Lower lobe of right lung (tissue), 2 donors: Measurements from ENCODE around the gene PHLPP1. TPM values are rescaled to one million over a fixed set of nuclear protein-coding genes. Genes with fewer than 3 reads are reported as not detected.

ENCODE experiments used
- ATAC-seq, 2 donors: fragments of 200-7000 bp; cut with Tn5 transposase; one replicate each; pipeline ENCODE4 v1.9.1; 2020 to 2022; ENCODE audit warnings: mild to moderate bottlenecking in 2 of 2, moderate library complexity in 2 of 2
- DNase-seq: peaks from one replicate; pipeline ENCODE4 v3.0.0-alpha.2; 2020
- H3K27ac ChIP-seq: fragments of 200-600 bp; one replicate; pipeline ENCODE4 v1.8.0; 2022
- H3K27me3 ChIP-seq: fragments of 200-600 bp; one replicate; pipeline ENCODE4 v1.8.0; 2022; ENCODE audit warnings: low read depth
- H3K36me3 ChIP-seq: fragments of 200-600 bp; one replicate; pipeline ENCODE4 v1.8.0; 2022; ENCODE audit warnings: mild to moderate bottlenecking
- H3K4me1 ChIP-seq: fragments of 200-600 bp; one replicate; pipeline ENCODE4 v1.8.0; 2022
- H3K4me3 ChIP-seq: fragments of 200-600 bp; one replicate; pipeline ENCODE4 v1.8.0; 2022; ENCODE audit warnings: mild to moderate bottlenecking
- H3K9me3 ChIP-seq: fragments of 200-600 bp; one replicate; pipeline ENCODE4 v1.8.0; 2022
- intact Hi-C: fragments of 100-400 bp; cut with DNase I; formaldehyde crosslinking; loops from one replicate; pipeline ENCODE4 v1.11.0; 2022
- total RNA-seq: library from RNA; stranded (reverse); fragmentation: NEBNext Ultra II Directional; extraction: Animal tissue kit (Norgen Biotek cat#: 25700); gene quantifications from one replicate; pipeline ENCODE4 v1.2.1, GENCODE V29; 2021
- TF ChIP-seq, protein P1 (sequence below): fragments of 200-600 bp; IDR thresholded peaks from one replicate; pipeline ENCODE4 v1.8.0; 2022; ENCODE audit warnings: antibody characterized with exemption, mild to moderate bottlenecking
- donor health status: DM: no; HTN: yes; CAD: no; lungs with severe emphysema.

PHLPP1 gene
- total RNA-seq, 1 donor from 2014 or later = 12.6 TPM

DNA sequence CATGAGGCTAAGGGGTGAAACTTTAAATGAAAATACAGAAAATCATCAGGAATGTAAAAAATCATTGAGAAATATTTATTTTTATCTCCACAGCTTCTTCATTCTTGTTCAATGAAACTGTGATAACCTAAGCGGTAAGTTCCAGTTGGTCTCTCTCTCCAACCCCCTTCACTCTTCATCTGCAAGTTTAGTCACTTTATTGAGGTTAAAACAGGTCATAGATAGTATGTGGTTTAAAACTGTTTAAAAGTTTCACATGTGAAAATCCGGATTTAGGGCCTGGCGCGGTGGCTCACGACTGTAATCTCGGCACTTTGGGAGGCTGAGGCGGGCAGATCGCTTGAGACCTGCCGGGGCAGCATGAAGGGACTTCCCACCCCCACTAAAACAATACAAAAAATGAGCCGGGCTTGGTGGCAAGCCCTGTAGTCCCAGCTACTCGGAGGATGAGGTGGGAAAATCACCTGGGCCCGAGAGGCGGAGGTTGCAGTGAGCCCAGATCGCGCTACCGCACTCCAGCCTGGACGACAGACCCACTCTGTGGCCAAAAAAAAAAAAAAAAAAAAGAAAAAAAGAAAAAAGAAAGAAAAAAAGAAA lies 1.6 kb upstream of the PHLPP1 start:
- ATAC-seq = no peak
- no peaks in the 10 kb centered on the region for H3K36me3 ChIP-seq
- no peaks in the 10 kb centered on the region for H3K27me3 ChIP-seq
- H3K4me3 ChIP-seq = no peak overlapping the region
- intact Hi-C loops = loop anchor here (10.0 kb wide), 1 partner anchor 241 kb away; no protein-coding TSS in a partner anchor
- no peaks in the 10 kb centered on the region for H3K9me3 ChIP-seq
- TF ChIP-seq, protein P1, sequence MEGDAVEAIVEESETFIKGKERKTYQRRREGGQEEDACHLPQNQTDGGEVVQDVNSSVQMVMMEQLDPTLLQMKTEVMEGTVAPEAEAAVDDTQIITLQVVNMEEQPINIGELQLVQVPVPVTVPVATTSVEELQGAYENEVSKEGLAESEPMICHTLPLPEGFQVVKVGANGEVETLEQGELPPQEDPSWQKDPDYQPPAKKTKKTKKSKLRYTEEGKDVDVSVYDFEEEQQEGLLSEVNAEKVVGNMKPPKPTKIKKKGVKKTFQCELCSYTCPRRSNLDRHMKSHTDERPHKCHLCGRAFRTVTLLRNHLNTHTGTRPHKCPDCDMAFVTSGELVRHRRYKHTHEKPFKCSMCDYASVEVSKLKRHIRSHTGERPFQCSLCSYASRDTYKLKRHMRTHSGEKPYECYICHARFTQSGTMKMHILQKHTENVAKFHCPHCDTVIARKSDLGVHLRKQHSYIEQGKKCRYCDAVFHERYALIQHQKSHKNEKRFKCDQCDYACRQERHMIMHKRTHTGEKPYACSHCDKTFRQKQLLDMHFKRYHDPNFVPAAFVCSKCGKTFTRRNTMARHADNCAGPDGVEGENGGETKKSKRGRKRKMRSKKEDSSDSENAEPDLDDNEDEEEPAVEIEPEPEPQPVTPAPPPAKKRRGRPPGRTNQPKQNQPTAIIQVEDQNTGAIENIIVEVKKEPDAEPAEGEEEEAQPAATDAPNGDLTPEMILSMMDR = no peak
- peaks cover 28% of the 10 kb centered on the region for H3K4me1 ChIP-seq
- H3K27ac ChIP-seq = no peak overlapping the region
- DNase-seq = no peak

DNA sequence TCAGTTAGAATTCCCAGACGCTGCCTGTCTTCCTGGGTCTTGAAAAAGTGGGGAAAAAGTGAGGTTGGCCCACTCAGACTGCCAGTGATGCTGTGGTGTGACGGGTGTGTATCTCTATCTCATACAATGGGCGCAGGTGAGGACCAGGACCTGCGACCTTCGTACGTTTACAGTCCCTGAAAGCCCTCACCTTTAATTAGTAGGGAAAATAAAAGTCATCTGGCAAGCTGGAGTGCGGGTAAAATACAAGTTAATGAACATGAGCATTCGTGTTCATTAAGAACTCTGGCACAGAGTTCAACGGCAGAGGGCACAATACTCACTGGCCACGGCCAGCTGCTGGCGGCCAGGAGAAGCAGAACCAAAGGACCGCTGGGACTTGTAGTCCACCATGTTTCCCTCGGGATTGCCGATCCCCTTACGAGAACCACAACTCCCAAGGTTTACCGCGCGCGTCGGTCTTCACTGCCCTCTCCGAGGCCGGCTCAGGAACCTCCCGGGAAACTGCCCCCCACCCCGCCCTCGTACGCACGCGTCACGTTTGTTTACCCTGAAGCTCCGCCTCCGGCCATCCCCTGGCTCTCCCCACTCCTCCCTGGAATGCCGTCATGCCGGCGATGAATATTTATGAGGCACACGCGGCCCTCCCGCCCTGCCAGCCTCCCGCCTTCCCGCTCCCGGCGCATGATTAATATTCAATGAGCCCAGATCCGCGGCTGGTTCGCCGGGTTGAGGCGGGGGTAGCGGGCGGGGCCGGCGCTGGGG lies 488 bp upstream of the PHLPP1 start:
- H3K27me3 ChIP-seq = no peaks in the 10 kb centered on the region
- DNase-seq (peak; percentile 100), ATAC-seq (peak; percentile 97 to 99)
- H3K36me3 ChIP-seq = no peaks in the 10 kb centered on the region
- intact Hi-C loops = loop anchor here (10.0 kb wide), 1 partner anchor 240 kb away; no protein-coding TSS in a partner anchor
- H3K4me3 ChIP-seq = peak overlapping the region; percentile 71
- H3K27ac ChIP-seq = peak overlapping the region; percentile 90
- H3K9me3 ChIP-seq = no peaks in the 10 kb centered on the region
- TF ChIP-seq, protein P1 = peak; percentile 72
- peaks cover 39% of the 10 kb centered on the region for H3K4me1 ChIP-seq

- peak; percentile 2 to 16 for ATAC-seq
- intact Hi-C loops = loop anchor here (10.0 kb wide), 1 partner anchor 239 kb away; no protein-coding TSS in a partner anchor
These were observed 646 bp downstream of the PHLPP1 start for GRCh38 chr18:62715759-62716615.

GRCh38 chr18:62716619-62717168 lies 1.4 kb downstream of the PHLPP1 start:
- Histone ChIP-seq H3K9me3 (no peaks in the 10 kb centered on the region), H3K4me3 (peak overlapping the region; percentile 71), H3K27me3 (no peaks in the 10 kb centered on the region), H3K36me3 (no peaks in the 10 kb centered on the region), H3K27ac (peak overlapping the region; percentile 84), H3K4me1 (peaks cover 42% of the 10 kb centered on the region)
- DNase-seq (peak; percentile 66), ATAC-seq (no peak)
- TF ChIP-seq, protein P1 = no peak
- intact Hi-C loops = loop anchor here (10.0 kb wide), 1 partner anchor 238 kb away; no protein-coding TSS in a partner anchor

More at GRCh38 chr18:62715759-62716615, 646 bp downstream of the PHLPP1 start:
- Histone ChIP-seq H3K36me3 (no peaks in the 10 kb centered on the region), H3K27me3 (no peaks in the 10 kb centered on the region), H3K4me3 (peak overlapping the region; percentile 71), H3K9me3 (no peaks in the 10 kb centered on the region), H3K4me1 (peaks cover 42% of the 10 kb centered on the region), H3K27ac (peak overlapping the region; percentile 90)
- TF ChIP-seq, protein P1 = no peak
- DNase-seq = peak; percentile 82
